ENCODE measurements around the gene FLVCR2. TPM values are rescaled to one million over a fixed set of nuclear protein-coding genes. Genes with fewer than 3 reads are reported as not detected.

Gene FLVCR2
- total RNA-seq, 2 experiments from 2014 or later, result 0.79 to 5.5 TPM

DNA sequence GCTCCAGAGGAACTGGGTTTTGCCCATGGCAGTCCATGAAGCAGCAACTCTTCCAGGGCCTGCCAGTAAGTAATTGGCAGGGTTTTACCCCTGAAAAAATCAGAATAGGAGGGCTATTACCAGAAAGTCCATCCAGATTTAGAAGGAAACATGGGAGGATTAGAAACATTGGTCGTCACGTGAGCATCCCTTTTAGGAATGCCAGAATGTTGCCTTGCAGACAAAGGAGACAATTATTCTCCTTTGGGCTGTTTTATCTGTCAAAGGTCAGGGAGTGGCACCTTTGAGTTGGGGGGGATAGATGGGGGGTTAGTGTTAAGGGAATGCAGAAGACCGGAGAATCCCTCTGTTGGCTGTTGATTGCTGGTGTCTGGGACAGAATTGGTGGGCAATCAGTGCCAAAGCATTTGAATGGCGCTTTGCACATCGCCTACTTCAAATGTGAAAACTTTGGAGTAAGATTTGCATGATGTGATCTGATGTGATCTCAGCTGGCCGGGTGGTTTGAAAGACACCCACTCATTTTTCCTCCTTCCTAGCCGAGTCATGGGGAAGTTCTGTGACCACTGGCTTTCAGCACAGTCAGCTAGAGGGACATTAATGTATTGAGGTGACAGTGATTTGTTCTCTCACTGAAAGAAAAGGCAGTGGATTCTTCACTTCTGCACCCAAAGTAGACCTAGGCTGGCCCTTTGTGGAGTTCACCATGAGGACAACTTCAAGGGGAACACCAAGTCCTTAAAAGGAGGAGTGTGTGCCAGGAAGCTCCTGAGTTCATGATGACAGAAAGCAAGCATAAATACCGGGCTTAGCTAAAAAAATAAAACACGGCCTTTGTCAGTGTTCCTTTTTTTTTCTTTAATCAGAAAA is 31.4 kb downstream of the FLVCR2 start:
- DNase-seq (no peak), ATAC-seq (no peak)
- ChIA-PET CTCF (interaction anchor here (0.6 to 2.7 kb wide), 3 partner anchors 33 to 50 kb away, joined by 3 to 7 read pairs (median 5); no protein-coding TSS in a partner anchor), POLR2A (no interaction called here)
- H3K27me3 Mint-ChIP-seq (ENCODE audit: low read depth), result peaks cover 3% of the 10 kb centered on the region
- no peak overlapping the region for H3K27ac Mint-ChIP-seq
- no peaks in the 10 kb centered on the region for H3K4me1 Mint-ChIP-seq (ENCODE audit: low read depth)
- H3K36me3 Mint-ChIP-seq (ENCODE audit: low read depth), result no peaks in the 10 kb centered on the region
- H3K9me3 Mint-ChIP-seq (ENCODE audit: insufficient read depth), result peaks cover 8% of the 10 kb centered on the region
- H3K4me3 Mint-ChIP-seq, result no peak overlapping the region

DNA sequence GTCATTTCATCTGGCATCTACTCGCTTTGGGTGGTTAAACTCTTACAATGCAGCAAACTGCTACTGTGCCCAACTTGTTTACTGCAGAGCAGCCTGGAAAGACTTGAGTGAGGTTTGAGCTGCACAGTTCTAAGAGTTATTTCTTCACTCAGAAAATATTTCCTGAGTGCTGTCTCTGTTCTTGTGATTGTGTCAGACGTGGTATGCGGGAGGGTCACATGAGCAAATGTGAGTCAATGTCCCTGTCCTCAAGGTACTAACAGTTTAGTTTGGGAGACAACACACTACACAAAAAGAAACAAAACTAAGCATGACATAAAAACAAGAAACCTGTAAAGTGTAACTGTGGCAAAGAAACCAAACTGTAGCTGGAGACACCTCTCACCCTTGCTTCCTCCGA is 32.4 kb downstream of the FLVCR2 start:
- Mint-ChIP-seq H3K36me3 (ENCODE audit: low read depth) (no peaks in the 10 kb centered on the region), H3K4me1 (ENCODE audit: low read depth) (no peaks in the 10 kb centered on the region), H3K9me3 (ENCODE audit: insufficient read depth) (peaks cover 11% of the 10 kb centered on the region), H3K27ac (no peak overlapping the region), H3K27me3 (ENCODE audit: low read depth) (peaks cover 3% of the 10 kb centered on the region), H3K4me3 (no peak overlapping the region)
- DNase-seq (no peak), ATAC-seq (no peak)
- ChIA-PET POLR2A (no interaction called here), CTCF (interaction anchor here (1.5 to 2.7 kb wide), 2 partner anchors 34 to 43 kb away, joined by 5 to 7 read pairs; no protein-coding TSS in a partner anchor)

DNA sequence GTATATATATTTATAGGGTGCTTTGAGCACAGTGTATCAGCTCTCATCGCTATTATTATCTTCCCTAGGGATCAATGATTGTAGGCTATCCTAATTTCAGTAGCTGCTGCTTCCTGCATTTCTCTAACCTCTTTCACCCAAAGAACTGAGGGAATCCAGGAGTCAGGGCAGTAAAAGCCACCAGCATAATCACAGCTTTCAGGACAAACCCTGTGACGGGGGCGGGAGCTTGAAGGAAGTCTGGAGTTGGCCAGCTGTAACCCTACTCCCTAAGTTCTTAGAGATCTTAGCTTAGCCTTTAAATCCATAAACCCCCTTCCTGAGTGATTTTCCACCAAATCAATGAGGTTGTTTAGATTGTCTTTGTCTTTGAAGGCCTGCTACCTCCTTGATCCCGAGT is 33.7 kb downstream of the FLVCR2 start:
- POLR2A ChIA-PET, result no interaction called here
- no peak overlapping the region for H3K4me3 Mint-ChIP-seq
- CTCF ChIA-PET, result interaction anchor here (2.7 kb wide), 1 partner anchor 35 kb away, joined by 7 read pairs; no protein-coding TSS in a partner anchor
- no peaks in the 10 kb centered on the region for H3K4me1 Mint-ChIP-seq (ENCODE audit: low read depth)
- ATAC-seq, result no peak
- no peaks in the 10 kb centered on the region for H3K36me3 Mint-ChIP-seq (ENCODE audit: low read depth)
- H3K9me3 Mint-ChIP-seq (ENCODE audit: insufficient read depth), result peaks cover 11% of the 10 kb centered on the region
- no peak for DNase-seq
- peaks cover 3% of the 10 kb centered on the region for H3K27me3 Mint-ChIP-seq (ENCODE audit: low read depth)
- H3K27ac Mint-ChIP-seq, result no peak overlapping the region

DNA sequence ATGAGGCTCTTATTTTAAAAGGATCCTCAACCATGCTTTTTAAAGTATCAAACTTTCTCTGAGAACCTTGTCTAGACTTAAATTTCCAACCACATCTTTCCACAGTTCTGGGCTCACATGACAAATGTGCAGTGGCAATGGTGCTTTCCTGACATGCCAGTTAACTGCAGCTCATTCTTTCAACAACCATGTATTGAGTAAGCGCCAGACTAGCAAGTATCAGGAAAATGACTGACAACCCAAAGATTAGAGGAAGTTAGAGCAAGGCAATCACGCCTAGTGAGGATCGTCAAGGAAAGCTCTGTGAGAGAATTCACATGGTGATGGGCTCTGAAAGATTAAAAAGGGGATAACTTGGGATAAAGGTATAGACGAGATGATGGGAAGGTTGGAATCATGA is 35.8 kb downstream of the FLVCR2 start:
- ATAC-seq (no peak), DNase-seq (no peak)
- Mint-ChIP-seq H3K9me3 (ENCODE audit: insufficient read depth) (peaks cover 4% of the 10 kb centered on the region), H3K4me3 (no peak overlapping the region), H3K27ac (no peak overlapping the region), H3K36me3 (ENCODE audit: low read depth) (no peaks in the 10 kb centered on the region), H3K27me3 (ENCODE audit: low read depth) (peaks cover 2% of the 10 kb centered on the region), H3K4me1 (ENCODE audit: low read depth) (no peaks in the 10 kb centered on the region)
- ChIA-PET POLR2A (no interaction called here), CTCF (no interaction called here)

DNA sequence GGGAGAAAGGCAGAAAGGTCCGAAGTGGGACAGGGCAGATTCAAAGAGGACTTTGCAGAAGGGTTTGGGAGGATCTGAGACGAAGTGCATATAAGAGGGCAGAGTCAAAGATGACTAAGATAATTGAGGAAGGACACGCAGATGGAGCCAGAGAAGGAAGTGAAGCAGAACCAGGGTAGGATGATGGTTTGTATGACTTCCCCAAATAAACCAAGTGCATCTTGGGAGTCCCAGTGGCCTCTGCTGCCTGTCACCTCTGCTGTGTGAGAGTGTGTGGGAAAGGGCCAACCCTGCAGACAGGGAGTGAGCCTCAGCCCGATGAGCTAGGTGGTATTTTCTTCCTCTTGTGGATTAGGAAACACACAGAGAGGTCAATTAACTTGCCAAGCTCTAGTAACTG is 36.8 kb downstream of the FLVCR2 start:
- H3K27ac Mint-ChIP-seq, result no peak overlapping the region
- POLR2A ChIA-PET, result no interaction called here
- peaks cover 4% of the 10 kb centered on the region for H3K9me3 Mint-ChIP-seq (ENCODE audit: insufficient read depth)
- no peaks in the 10 kb centered on the region for H3K36me3 Mint-ChIP-seq (ENCODE audit: low read depth)
- no peaks in the 10 kb centered on the region for H3K4me1 Mint-ChIP-seq (ENCODE audit: low read depth)
- CTCF ChIA-PET, result no interaction called here
- no peaks in the 10 kb centered on the region for H3K27me3 Mint-ChIP-seq (ENCODE audit: low read depth)
- DNase-seq (no peak), ATAC-seq (no peak)
- no peak overlapping the region for H3K4me3 Mint-ChIP-seq

DNA sequence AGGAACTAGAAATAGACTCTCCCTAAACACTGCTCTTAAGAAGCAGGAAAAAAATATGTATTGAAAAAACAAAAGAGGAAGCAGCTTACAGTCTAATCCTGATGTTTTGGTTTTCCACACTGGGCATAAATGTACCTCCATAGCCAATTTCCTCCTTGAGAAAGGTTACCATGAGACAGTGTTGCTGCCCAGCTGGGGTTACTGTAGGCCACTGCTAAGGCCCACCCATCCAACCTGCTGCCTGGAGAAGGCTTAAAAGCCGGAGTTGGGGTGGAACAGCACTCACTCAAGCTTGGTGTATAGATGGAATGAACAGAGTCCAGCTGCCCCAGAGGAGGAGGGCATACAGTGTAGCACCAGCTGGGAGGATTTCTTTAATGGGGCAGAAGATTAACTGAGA is 41.1 kb downstream of the FLVCR2 start:
- H3K9me3 Mint-ChIP-seq (ENCODE audit: insufficient read depth), result peaks cover 4% of the 10 kb centered on the region
- DNase-seq (no peak), ATAC-seq (no peak)
- ChIA-PET POLR2A (no interaction called here), CTCF (interaction anchor here (1.1 to 2.0 kb wide), 4 partner anchors 15 to 90 kb away, joined by 3 to 7 read pairs (median 6); no protein-coding TSS in a partner anchor)
- H3K27ac Mint-ChIP-seq, result no peak overlapping the region
- no peak overlapping the region for H3K4me3 Mint-ChIP-seq
- no peaks in the 10 kb centered on the region for H3K27me3 Mint-ChIP-seq (ENCODE audit: low read depth)
- H3K36me3 Mint-ChIP-seq (ENCODE audit: low read depth), result no peaks in the 10 kb centered on the region
- no peaks in the 10 kb centered on the region for H3K4me1 Mint-ChIP-seq (ENCODE audit: low read depth)

DNA sequence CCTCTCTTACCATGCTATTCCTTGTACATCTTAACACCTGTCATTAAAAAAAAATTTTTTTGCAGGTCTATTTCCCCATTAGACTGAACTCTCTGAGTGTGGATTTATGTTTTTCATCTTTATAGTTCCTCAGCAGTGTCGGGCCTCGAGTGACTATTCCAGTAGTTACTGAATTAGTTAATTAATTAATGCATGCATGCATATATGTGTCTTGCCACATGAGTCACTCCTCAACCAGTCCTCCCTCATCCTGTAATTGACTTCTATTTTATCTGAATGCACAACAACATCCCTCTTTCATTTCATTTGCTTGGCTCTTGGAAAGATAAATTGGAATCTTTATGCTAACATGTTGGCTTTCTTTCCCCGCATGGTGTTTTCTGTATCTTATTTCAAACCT is 46.6 kb downstream of the FLVCR2 start:
- no peak for ATAC-seq
- Mint-ChIP-seq H3K4me3 (no peak overlapping the region), H3K27ac (no peak overlapping the region), H3K27me3 (ENCODE audit: low read depth) (no peaks in the 10 kb centered on the region), H3K36me3 (ENCODE audit: low read depth) (no peaks in the 10 kb centered on the region), H3K9me3 (ENCODE audit: insufficient read depth) (no peaks in the 10 kb centered on the region), H3K4me1 (ENCODE audit: low read depth) (no peaks in the 10 kb centered on the region)
- CTCF ChIA-PET, result no interaction called here
- POLR2A ChIA-PET, result no interaction called here
- no peak for DNase-seq

DNA sequence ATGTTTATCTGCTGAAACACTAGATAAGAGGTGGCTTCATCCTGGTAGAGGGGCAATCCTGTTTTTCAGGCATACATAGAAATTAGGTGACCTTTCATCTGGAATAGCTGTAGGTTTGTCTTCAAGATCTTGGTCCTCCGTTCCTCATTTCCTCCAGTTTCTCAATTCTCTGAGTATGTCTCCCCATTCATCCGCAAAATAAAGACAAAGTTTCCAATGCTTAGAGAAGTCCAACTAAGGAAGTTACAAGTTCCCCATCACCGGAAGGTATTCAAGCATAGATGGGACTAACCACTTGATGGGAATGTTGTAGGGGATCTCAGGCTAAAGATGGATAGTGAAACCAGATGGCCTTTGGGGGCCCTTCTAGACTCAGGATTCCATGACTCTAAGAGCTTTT is 48.0 kb downstream of the FLVCR2 start:
- ATAC-seq, result no peak
- ChIA-PET CTCF (interaction anchor here (1.0 to 1.4 kb wide), 2 partner anchors 28 to 49 kb away, joined by 3 to 5 read pairs; no protein-coding TSS in a partner anchor), POLR2A (no interaction called here)
- DNase-seq, result no peak
- Mint-ChIP-seq H3K4me3 (no peak overlapping the region), H3K27ac (no peak overlapping the region), H3K27me3 (ENCODE audit: low read depth) (no peaks in the 10 kb centered on the region), H3K4me1 (ENCODE audit: low read depth) (no peaks in the 10 kb centered on the region), H3K9me3 (ENCODE audit: insufficient read depth) (no peaks in the 10 kb centered on the region), H3K36me3 (ENCODE audit: low read depth) (no peaks in the 10 kb centered on the region)

DNA sequence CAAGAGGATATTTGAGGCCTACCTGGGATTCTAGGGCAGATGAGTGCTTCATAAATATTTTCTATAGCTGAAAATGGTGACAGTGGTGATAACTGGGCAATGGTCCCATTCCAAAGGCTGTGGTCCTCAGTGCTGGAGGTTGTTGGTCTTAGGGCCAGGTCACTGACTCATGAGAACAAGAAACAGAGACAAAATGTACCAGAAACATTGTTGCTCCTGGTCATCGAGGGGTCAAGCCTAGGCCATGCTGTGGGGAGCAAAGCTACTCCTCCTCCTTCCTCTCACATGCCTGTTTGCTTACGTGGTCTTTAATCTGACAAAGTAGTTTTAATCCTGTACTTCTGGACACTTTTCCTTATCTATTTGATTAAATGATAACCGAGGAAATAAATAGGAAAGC is 48.4 kb downstream of the FLVCR2 start:
- no peaks in the 10 kb centered on the region for H3K27me3 Mint-ChIP-seq (ENCODE audit: low read depth)
- ChIA-PET POLR2A (no interaction called here), CTCF (interaction anchor here (1.0 to 1.4 kb wide), 2 partner anchors 28 to 49 kb away, joined by 3 to 5 read pairs; no protein-coding TSS in a partner anchor)
- no peaks in the 10 kb centered on the region for H3K9me3 Mint-ChIP-seq (ENCODE audit: insufficient read depth)
- H3K4me3 Mint-ChIP-seq, result no peak overlapping the region
- DNase-seq (no peak), ATAC-seq (no peak)
- no peaks in the 10 kb centered on the region for H3K36me3 Mint-ChIP-seq (ENCODE audit: low read depth)
- H3K27ac Mint-ChIP-seq, result no peak overlapping the region
- H3K4me1 Mint-ChIP-seq (ENCODE audit: low read depth), result no peaks in the 10 kb centered on the region

DNA sequence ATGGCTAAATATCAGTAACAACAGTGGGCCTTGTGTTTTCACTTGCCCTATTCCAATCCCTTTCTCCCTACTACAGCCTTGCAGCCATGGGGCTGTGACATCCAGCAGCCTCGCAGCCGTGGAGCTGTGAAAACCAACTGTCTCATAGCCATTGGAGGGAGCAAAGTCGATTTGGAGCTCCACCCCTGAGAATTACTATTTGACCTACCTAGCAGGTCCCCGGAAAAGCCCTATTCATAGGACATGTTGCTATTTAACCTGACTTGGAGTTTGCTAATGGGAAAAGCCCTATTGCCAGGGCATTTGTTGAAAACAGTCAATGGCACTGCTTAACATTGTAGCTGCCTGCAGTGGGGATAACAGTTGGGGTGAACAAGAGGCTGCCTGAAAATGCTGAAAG is 49.0 kb downstream of the FLVCR2 start:
- no peaks in the 10 kb centered on the region for H3K4me1 Mint-ChIP-seq (ENCODE audit: low read depth)
- no peaks in the 10 kb centered on the region for H3K36me3 Mint-ChIP-seq (ENCODE audit: low read depth)
- POLR2A ChIA-PET, result no interaction called here
- H3K9me3 Mint-ChIP-seq (ENCODE audit: insufficient read depth), result no peaks in the 10 kb centered on the region
- H3K4me3 Mint-ChIP-seq, result no peak overlapping the region
- ATAC-seq (no peak), DNase-seq (no peak)
- no peaks in the 10 kb centered on the region for H3K27me3 Mint-ChIP-seq (ENCODE audit: low read depth)
- no peak overlapping the region for H3K27ac Mint-ChIP-seq
- CTCF ChIA-PET, result interaction anchor here (1.4 kb wide), 1 partner anchor 27 kb away, joined by 5 read pairs; no protein-coding TSS in a partner anchor

DNA sequence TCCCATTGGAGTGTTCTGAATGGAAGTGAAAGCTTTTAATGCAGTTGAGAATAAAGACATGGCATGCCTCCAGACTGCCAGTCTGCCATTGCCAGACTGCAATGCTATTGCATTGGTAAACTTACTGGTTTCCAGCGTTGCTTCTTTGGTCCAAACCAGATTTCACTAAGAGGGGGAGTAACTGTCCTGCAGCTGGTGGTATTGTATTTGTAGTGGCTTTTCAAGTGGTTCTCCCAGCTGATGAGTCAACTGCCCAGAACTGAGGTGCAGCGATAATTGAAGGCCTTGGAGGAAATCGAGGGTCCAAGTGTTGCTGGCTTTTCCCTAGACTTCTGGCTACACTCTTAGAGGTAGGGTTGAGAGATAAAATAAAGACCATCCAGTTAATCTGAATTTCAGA is 50.4 kb downstream of the FLVCR2 start:
- Mint-ChIP-seq H3K9me3 (ENCODE audit: insufficient read depth) (no peaks in the 10 kb centered on the region), H3K27ac (no peak overlapping the region), H3K27me3 (ENCODE audit: low read depth) (no peaks in the 10 kb centered on the region), H3K36me3 (ENCODE audit: low read depth) (no peaks in the 10 kb centered on the region), H3K4me1 (ENCODE audit: low read depth) (no peaks in the 10 kb centered on the region), H3K4me3 (no peak overlapping the region)
- CTCF ChIA-PET, result interaction anchor here (1.2 kb wide), 1 partner anchor 25 kb away, joined by 3 read pairs; no protein-coding TSS in a partner anchor
- POLR2A ChIA-PET, result interaction anchor here (0.7 kb wide), 1 partner anchor 32 kb away, joined by 4 read pairs; no protein-coding TSS in a partner anchor
- DNase-seq (no peak), ATAC-seq (no peak)

DNA sequence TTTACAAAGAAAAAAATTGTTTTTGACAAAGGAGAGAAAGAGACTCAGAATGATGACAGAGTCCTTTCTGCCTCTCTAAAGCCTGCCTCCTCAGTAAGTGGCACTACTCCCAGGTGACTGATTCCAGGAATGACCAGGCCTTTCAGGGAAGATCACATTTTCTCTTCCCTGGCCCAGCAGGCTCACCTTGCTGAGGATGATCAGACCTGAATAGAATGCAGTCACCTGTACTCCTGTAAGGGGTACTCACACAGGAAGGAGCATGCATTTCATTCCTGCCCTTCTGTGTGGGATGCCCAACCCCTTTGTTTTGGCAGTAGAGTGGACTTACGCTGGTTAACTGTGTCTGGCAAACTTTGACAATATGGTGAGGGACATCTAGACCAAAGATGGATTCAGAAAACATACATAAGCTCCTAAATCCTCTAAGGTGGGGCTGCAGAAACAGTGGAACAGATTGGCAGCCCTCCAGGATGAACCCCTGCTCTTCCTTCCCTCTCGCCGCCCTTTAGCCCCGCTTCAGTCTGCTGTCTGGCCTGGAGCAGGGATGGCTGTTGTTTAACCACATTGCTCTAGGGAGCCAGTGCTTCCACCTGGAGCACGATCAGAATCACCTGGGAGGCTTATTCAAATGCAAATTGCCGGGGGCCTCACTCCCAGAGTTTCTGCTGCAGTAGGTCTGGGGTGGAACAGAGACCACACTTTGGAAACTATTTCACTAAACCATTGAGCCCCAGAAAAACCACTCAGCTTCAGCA is 52.5 kb downstream of the FLVCR2 start:
- ChIA-PET POLR2A (no interaction called here), CTCF (no interaction called here)

More for the DNA sequence above, 52.5 kb downstream of the FLVCR2 start:
- Mint-ChIP-seq H3K27ac (no peak overlapping the region), H3K9me3 (ENCODE audit: insufficient read depth) (no peaks in the 10 kb centered on the region), H3K36me3 (ENCODE audit: low read depth) (no peaks in the 10 kb centered on the region), H3K4me3 (no peak overlapping the region), H3K27me3 (ENCODE audit: low read depth) (no peaks in the 10 kb centered on the region), H3K4me1 (ENCODE audit: low read depth) (no peaks in the 10 kb centered on the region)
- ATAC-seq, result no peak
- no peak for DNase-seq

Measured in activated CD8-positive, alpha-beta T cell treated with anti-CD3 and anti-CD28 coated beads, Interleukin-2, amount 10 ng/mL, durations not matched to agents 7 days and 5 days (primary cell).